ENCODE data around the gene CCDC33. TPM values are rescaled to one million over a fixed set of nuclear protein-coding genes. Genes with fewer than 3 reads are reported as not detected.

Gene CCDC33
- polyA plus RNA-seq, 1 of the 3 experiments (the other 2 are of a cell fraction) = 4.0 TPM

DNA sequence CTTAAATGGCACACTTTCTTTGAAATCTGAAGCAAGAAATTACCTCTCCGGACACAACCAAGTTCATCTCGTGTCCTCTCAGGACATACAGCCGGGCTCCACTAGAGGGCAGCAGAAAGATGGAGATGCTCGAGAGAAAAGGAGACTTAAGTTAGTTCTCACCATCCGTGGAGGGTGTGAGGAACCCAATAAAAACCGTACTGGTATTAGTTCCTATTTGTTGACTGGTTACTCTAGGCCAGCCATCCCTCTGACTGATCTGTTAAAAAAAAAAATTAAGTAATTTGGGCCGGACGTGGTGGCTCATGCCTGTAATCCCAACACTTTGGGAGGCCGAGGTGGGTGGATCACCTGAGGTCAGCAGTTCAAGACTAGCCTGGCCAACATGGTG, 139.2 kb downstream of the CCDC33 start:
- Histone ChIP-seq H3K27ac (ENCODE audit: low read depth in 2 of 2, low read length in 1 of 2) (no peak overlapping the region), H3K9me2 (no peaks in the 10 kb centered on the region), H3K27me3 (ENCODE audit: insufficient read depth) (peaks cover 27% of the 10 kb centered on the region), H3K4me1 (ENCODE audit: control insufficient read depth in 1 of 2, insufficient read depth in 2 of 2, low read depth in 1 of 2, low read length in 1 of 2) (peaks cover 0 to 12% of the 10 kb centered on the region in 2 experiments; a peak in 1 of 4 replicates), H3K9ac (no peak overlapping the region), H3K4me2 (peak overlapping the region; percentile 100; the same call in 1 of the 2 replicates), H3F3A (replicated peaks; ENCODE audit: insufficient read depth) (no peaks in the 10 kb centered on the region), H2AFZ (ENCODE audit: low read depth) (no peak overlapping the region), H3K4me3 (ENCODE audit: low read depth in 2 of 2, low read length in 1 of 2) (peak overlapping the region in 1 of 2 experiments; percentile 18; a peak in 1 of 4 replicates), H3K79me2 (ENCODE audit: insufficient read depth) (no peaks in the 10 kb centered on the region), H3K9me3 (no peaks in the 10 kb centered on the region), H4K20me1 (ENCODE audit: insufficient read depth) (no peaks in the 10 kb centered on the region), H3K36me3 (replicated peaks in 1 of 2; ENCODE audit: control insufficient read depth in 1 of 2, insufficient read depth in 2 of 2, low read length in 1 of 2) (no peaks in the 10 kb centered on the region)
- TF ChIP-seq EZH2phosphoT487 (IDR thresholded peaks at IDR 0.05; ENCODE audit: borderline replicate concordance, low read depth) (no peak), POLR2AphosphoS5 (IDR thresholded peaks at IDR 0.05; ENCODE audit: low read depth, low read length) (no peak), MXI1 (IDR thresholded peaks at IDR 0.05; ENCODE audit: low read depth, low read length) (peak; percentile 44; the same call in 1 of the 2 replicates), FOXM1 (IDR thresholded peaks at IDR 0.05; ENCODE audit: low read depth) (no peak), SMC3 (IDR thresholded peaks at IDR 0.05; ENCODE audit: low read depth, low read length) (peak; percentile 60), RFX5 (IDR thresholded peaks at IDR 0.05; ENCODE audit: low read length) (peak; percentile 34; the same call in 1 of the 2 replicates), NRF1 (IDR thresholded peaks at IDR 0.05; ENCODE audit: low read depth, low read length) (no peak), GABPA (IDR thresholded peaks at IDR 0.05; ENCODE audit: low read depth) (no peak), RAD21 (IDR thresholded peaks at IDR 0.05; ENCODE audit: low read length) (peak; percentile 79), RXRA (IDR thresholded peaks at IDR 0.05; ENCODE audit: borderline replicate concordance, low read depth) (no peak)
- TF ChIP-seq, protein P1, sequence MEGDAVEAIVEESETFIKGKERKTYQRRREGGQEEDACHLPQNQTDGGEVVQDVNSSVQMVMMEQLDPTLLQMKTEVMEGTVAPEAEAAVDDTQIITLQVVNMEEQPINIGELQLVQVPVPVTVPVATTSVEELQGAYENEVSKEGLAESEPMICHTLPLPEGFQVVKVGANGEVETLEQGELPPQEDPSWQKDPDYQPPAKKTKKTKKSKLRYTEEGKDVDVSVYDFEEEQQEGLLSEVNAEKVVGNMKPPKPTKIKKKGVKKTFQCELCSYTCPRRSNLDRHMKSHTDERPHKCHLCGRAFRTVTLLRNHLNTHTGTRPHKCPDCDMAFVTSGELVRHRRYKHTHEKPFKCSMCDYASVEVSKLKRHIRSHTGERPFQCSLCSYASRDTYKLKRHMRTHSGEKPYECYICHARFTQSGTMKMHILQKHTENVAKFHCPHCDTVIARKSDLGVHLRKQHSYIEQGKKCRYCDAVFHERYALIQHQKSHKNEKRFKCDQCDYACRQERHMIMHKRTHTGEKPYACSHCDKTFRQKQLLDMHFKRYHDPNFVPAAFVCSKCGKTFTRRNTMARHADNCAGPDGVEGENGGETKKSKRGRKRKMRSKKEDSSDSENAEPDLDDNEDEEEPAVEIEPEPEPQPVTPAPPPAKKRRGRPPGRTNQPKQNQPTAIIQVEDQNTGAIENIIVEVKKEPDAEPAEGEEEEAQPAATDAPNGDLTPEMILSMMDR (IDR thresholded peaks at IDR 0.05) = peak; percentile 92
- TF ChIP-seq, protein P2, sequence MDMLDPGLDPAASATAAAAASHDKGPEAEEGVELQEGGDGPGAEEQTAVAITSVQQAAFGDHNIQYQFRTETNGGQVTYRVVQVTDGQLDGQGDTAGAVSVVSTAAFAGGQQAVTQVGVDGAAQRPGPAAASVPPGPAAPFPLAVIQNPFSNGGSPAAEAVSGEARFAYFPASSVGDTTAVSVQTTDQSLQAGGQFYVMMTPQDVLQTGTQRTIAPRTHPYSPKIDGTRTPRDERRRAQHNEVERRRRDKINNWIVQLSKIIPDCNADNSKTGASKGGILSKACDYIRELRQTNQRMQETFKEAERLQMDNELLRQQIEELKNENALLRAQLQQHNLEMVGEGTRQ (IDR thresholded peaks at IDR 0.05; ENCODE audit: borderline replicate concordance, low read depth, low read length) = no peak
- WGBS (ENCODE audit: low lambda C conversion rate) = 3% methylated on average over 8 of the region's 9 CpGs
- CTCF ChIA-PET = interaction anchor here (0.8 to 23.8 kb wide), 35 partner anchors 10 to 402 kb away, joined by 3 to 779 read pairs (median 4); partner anchors contain the start of genes ARID3B, SEMA7A and UBL7
- DNase-seq = peak; percentile 79
- POLR2A ChIA-PET = no interaction called here

- TF ChIP-seq RXRA (IDR thresholded peaks at IDR 0.05; ENCODE audit: borderline replicate concordance, low read depth) (no peak), TAF1 (IDR thresholded peaks at IDR 0.05; ENCODE audit: borderline replicate concordance, low read depth, low read length) (no peak)
- Histone ChIP-seq H3K36me3 (replicated peaks in 1 of 2; ENCODE audit: control insufficient read depth in 1 of 2, insufficient read depth in 2 of 2, low read length in 1 of 2) (no peaks in the 10 kb centered on the region), H2AFZ (ENCODE audit: low read depth) (no peak overlapping the region), H4K20me1 (ENCODE audit: insufficient read depth) (no peaks in the 10 kb centered on the region), H3K9ac (no peak overlapping the region), H3K79me2 (ENCODE audit: insufficient read depth) (no peaks in the 10 kb centered on the region), H3F3A (replicated peaks; ENCODE audit: insufficient read depth) (no peaks in the 10 kb centered on the region), H3K27me3 (ENCODE audit: insufficient read depth) (peaks cover 18% of the 10 kb centered on the region), H3K9me2 (no peaks in the 10 kb centered on the region), H3K4me1 (ENCODE audit: control insufficient read depth in 1 of 2, insufficient read depth in 2 of 2, low read depth in 1 of 2, low read length in 1 of 2) (peaks cover 0 to 12% of the 10 kb centered on the region in 2 experiments; a peak in 1 of 4 replicates), H3K4me3 (ENCODE audit: low read depth in 2 of 2, low read length in 1 of 2) (no peak overlapping the region), H3K27ac (ENCODE audit: low read depth in 2 of 2, low read length in 1 of 2) (no peak overlapping the region), H3K4me2 (no peak overlapping the region), H3K9me3 (no peaks in the 10 kb centered on the region)
- DNase-seq = no peak
- ChIA-PET POLR2A (interaction anchor here (0.8 kb wide), 1 partner anchor 85 kb away, joined by 5 read pairs; the partner anchor contains the start of gene UBL7), CTCF (interaction anchor here (0.8 to 23.8 kb wide), 21 partner anchors 9 to 403 kb away, joined by 3 to 779 read pairs (median 5); partner anchors contain the start of genes ARID3B, SEMA7A and UBL7)
- WGBS (ENCODE audit: low lambda C conversion rate) = 44% methylated on average over 1 of the region's 1 CpG
These were observed 140.1 kb downstream of the CCDC33 start for GRCh38 chr15:74376226-74376625.
